GM23248 (cell line): ENCODE data around the gene BRD1.

Experiments used
- EZH2 ChIP-seq: fragments of 200-600 bp; sonication (generic); IDR thresholded peaks from 2 replicates; pipeline ENCODE4 v1.6.1; 2018; ENCODE audit warnings: antibody characterized with exemption, mild to moderate bottlenecking; ENCODE audit not compliant: insufficient read depth, poor library complexity, severe bottlenecking
- EZH2phosphoT487 ChIP-seq: fragments of 200-600 bp; sonication (generic); IDR thresholded peaks from 2 replicates; pipeline ENCODE4 v1.6.1; 2018; ENCODE audit warnings: antibody characterized with exemption, moderate library complexity, mild to moderate bottlenecking, low read depth; ENCODE audit not compliant: insufficient read depth

GRCh38 chr22:49807129-49807528, 20.5 kb downstream of the BRD1 start:
- TF ChIP-seq EZH2phosphoT487: no peak
- no peak for TF ChIP-seq EZH2
